A549 (cell line): ENCODE data around the gene RBM7. TPM values are rescaled to one million over a fixed set of nuclear protein-coding genes. Genes with fewer than 3 reads are reported as not detected.
A peak's percentile ranks its signal among the peaks of the same experiment; 100 is the strongest.

Experiments
- ATAC-seq, 2 experiments: fragments of 200-7000 bp in 1 of 2; fragments of >200 bp in 1 of 2; cut with Nextera tagmentation in 1 of 2; cut with Tn5 transposase in 1 of 2; 3 replicates each; pipeline versions ENCODE4 v1.8.0 to v1.9.1; 2018 to 2020; ENCODE audit warnings: mild to moderate bottlenecking in 1 of 2, moderate library complexity in 1 of 2
- CTCF ChIA-PET: fragments of 300-600 bp; sonication (Branson Sonifier 250); formaldehyde crosslinking; extraction: SDS; loops from one replicate; lab custom pipeline; 2021; ENCODE audit warnings: antibody characterized with exemption, inconsistent platforms; lab: Yijun Ruan, JAX
- POLR2A ChIA-PET: fragments of 350-600 bp; formaldehyde crosslinking; extraction: SDS; loops from one replicate; lab custom pipeline; 2021; ENCODE audit warnings: antibody characterized with exemption, inconsistent platforms; lab: Yijun Ruan, JAX
- DNase-seq, 2 experiments: peaks; one replicate each; pipeline versions ENCODE4 v3.0.0 to v3.0.0-alpha.2; 2011 to 2016; ENCODE audit warnings: low read depth in 1 of 2, low spot score in 1 of 2
- FAIRE-seq: peaks from 2 replicates; lab custom pipeline; 2011; peaks lifted over from hg19 to GRCh38; lab: Jason Lieb, UNC
- H3K27ac ChIP-seq, 2 experiments: fragments of >200 bp; sonication (Bioruptor Twin); formaldehyde crosslinking; 3 replicates each; pipeline ENCODE4 v1.5.1; 2016 to 2017
- H3K4me1 ChIP-seq: fragments of >200 bp; sonication (Bioruptor Twin); formaldehyde crosslinking; 3 replicates; pipeline ENCODE4 v1.6.1; 2016
- H3K4me2 ChIP-seq: fragments of >200 bp; sonication (Bioruptor Twin); formaldehyde crosslinking; 3 replicates; pipeline ENCODE4 v1.6.1; 2016
- H3K4me3 ChIP-seq: fragments of >200 bp; sonication (Bioruptor Twin); formaldehyde crosslinking; 3 replicates; pipeline ENCODE4 v1.5.1; 2016
- H3K9me3 ChIP-seq: fragments of >200 bp; sonication (Bioruptor Twin); formaldehyde crosslinking; 3 replicates; pipeline ENCODE4 v1.6.1; 2016
- BCL3 ChIP-seq: fragments of >200 bp; sonication (Bioruptor Twin); formaldehyde crosslinking; IDR thresholded peaks from 3 replicates; pipeline ENCODE4 v1.6.1; 2016
- CBX2 ChIP-seq: fragments of 200-600 bp; sonication (generic); IDR thresholded peaks from 2 replicates; pipeline ENCODE4 v1.6.1; 2016; ENCODE audit warnings: low read depth, mild to moderate bottlenecking, borderline replicate concordance
- CEBPB ChIP-seq, 2 experiments: fragments of >200 bp in 1 of 2; sonication (Bioruptor Twin) in 1 of 2; formaldehyde crosslinking in 1 of 2; IDR thresholded peaks; 2 replicates each; pipeline ENCODE4 v1.6.1; 2012 to 2016
- E2F6 ChIP-seq: IDR thresholded peaks from 2 replicates; pipeline ENCODE4 v1.6.1; 2012; ENCODE audit warnings: low read depth, borderline replicate concordance
- FOSL2 ChIP-seq, 2 experiments: fragments of 450-650 bp in 1 of 2; fragments of >200 bp in 1 of 2; sonication (Bioruptor Twin) in 1 of 2; formaldehyde crosslinking; IDR thresholded peaks; 2 replicates each; pipeline versions ENCODE4 v1.5.0 to v1.6.1; 2016 to 2020; ENCODE audit warnings: mild to moderate bottlenecking in 1 of 2, moderate library complexity in 1 of 2
- HOXB13 ChIP-seq: fragments of 250-450 bp; sonication (Bioruptor Pico); IDR thresholded peaks from 2 replicates; pipeline ENCODE4 v1.5.0; 2020; ENCODE audit warnings: low read depth, mild to moderate bottlenecking, moderate library complexity
- HOXB5 ChIP-seq: fragments of 250-450 bp; sonication (Bioruptor Pico); IDR thresholded peaks from 2 replicates; pipeline ENCODE4 v1.5.0; 2020; ENCODE audit warnings: mild to moderate bottlenecking, moderate library complexity
- JUN ChIP-seq, 2 experiments: fragments of >200 bp; sonication (Bioruptor Twin); formaldehyde crosslinking; IDR thresholded peaks; 2 replicates in 1 of 2; 3 replicates in 1 of 2; pipeline ENCODE4 v1.6.1; 2016 to 2017
- JUNB ChIP-seq: fragments of >200 bp; sonication (Bioruptor Twin); formaldehyde crosslinking; IDR thresholded peaks from 2 replicates; pipeline ENCODE4 v1.6.1; 2016
- MAFK ChIP-seq: fragments of 450-650 bp; IDR thresholded peaks from 2 replicates; pipeline ENCODE4 v1.6.1; 2014; ENCODE audit not compliant: partially characterized antibody
- NFE2L2 ChIP-seq: fragments of 150-350 bp; conservative IDR thresholded peaks from 2 replicates; pipeline ENCODE4 v1.6.1; 2014; ENCODE audit warnings: low read length
- PHF8 ChIP-seq: fragments of 200-600 bp; sonication (generic); IDR thresholded peaks from 2 replicates; pipeline ENCODE4 v1.6.1; 2016; ENCODE audit warnings: low read depth, mild to moderate bottlenecking, antibody characterized with exemption, moderate library complexity, borderline replicate concordance
- POLR2A ChIP-seq: IDR thresholded peaks from 2 replicates; pipeline ENCODE4 v1.6.1; 2012; ENCODE audit warnings: mild to moderate bottlenecking, low read length
- POLR2AphosphoS2 ChIP-seq: conservative IDR thresholded peaks from 2 replicates; pipeline ENCODE4 v1.6.1; 2012; ENCODE audit warnings: low read length, improper control_type of control experiment, inconsistent platforms
- ZSCAN20 ChIP-seq: fragments of 250-450 bp; sonication (Bioruptor Pico); IDR thresholded peaks from 2 replicates; pipeline ENCODE4 v1.8.0; 2022; ENCODE audit warnings: mild to moderate bottlenecking, moderate library complexity
- WGBS: methylation state at CpG from one replicate; pipeline ENCODE4 v1.1.6; 2017; ENCODE audit errors: missing lambda C conversion rate; 5-methylcytosine and 5-hydroxymethylcytosine counted together
- polyA minus RNA-seq: library from RNA; depleted of rRNA, polyadenylated mRNA; stranded (reverse); fragments of >200 nt; gene quantifications from 2 replicates; pipeline ENCODE4 v1.2.3, GENCODE V29; 2011; rRNA and poly(A)+ RNA removed
- polyA plus RNA-seq, 4 experiments: library from polyadenylated mRNA; depleted of rRNA in 3 of 4; stranded (reverse); fragments of >200 nt; fragmentation: RNase III in 1 of 4; extraction: RNeasy Plus Mini Kit Qiagen cat#74134 plus additional on column Dnase treatment in 1 of 4; gene quantifications; 2 replicates in 3 of 4; 3 replicates in 1 of 4; pipeline ENCODE4 v1.2.3, GENCODE V29; 2011 to 2017
- TF ChIP-seq, protein P1 (sequence below): IDR thresholded peaks from 2 replicates; pipeline ENCODE4 v1.6.1; 2012

The RBM7 gene, protein sequence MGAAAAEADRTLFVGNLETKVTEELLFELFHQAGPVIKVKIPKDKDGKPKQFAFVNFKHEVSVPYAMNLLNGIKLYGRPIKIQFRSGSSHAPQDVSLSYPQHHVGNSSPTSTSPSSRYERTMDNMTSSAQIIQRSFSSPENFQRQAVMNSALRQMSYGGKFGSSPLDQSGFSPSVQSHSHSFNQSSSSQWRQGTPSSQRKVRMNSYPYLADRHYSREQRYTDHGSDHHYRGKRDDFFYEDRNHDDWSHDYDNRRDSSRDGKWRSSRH
- polyA plus RNA-seq (2011; rRNA removed) (41.2 and 52.2 TPM in 2 replicates), polyA plus RNA-seq (2017; fragmentation: RNase III; extraction: RNeasy Plus Mini Kit Qiagen cat#74134 plus additional on column Dnase treatment) (31.6 to 36.2 TPM (median 33.6 TPM) in 3 replicates), polyA minus RNA-seq (50.8 and 57.6 TPM in 2 replicates)
- 12.2 and 13.5 TPM in 2 replicates for polyA plus RNA-seq (2012; cell fraction: cytosol; rRNA removed)
- 5.0 and 5.5 TPM in 2 replicates for polyA plus RNA-seq (2012; cell fraction: nucleus; rRNA removed)

GRCh38 chr11:114400216-114400914 lies at the start of gene RBM7, which contains the start of gene C11orf71:
TSS of gene RBM7 (plus strand) at chr11:114400666. CDS start at chr11:114400672, 6 bp downstream.
TSS of gene C11orf71 (minus strand) at chr11:114400511. CDS start at chr11:114400331, 180 bp downstream.
- H3K4me3 ChIP-seq, result peak within 1 kb of the TSS; percentile 65
- ChIA-PET POLR2A (no interaction called here), CTCF (no interaction called here)
- peak within 1 kb of the TSS; percentile 96 to 99 for H3K27ac ChIP-seq
- FAIRE-seq (peak; percentile 32), DNase-seq (peak; percentile 76 to 98), ATAC-seq (peak; percentile 97 to 98)
- WGBS, result 0% methylated on average over 14 of the region's 65 CpGs
- H3K9me3 ChIP-seq, result no peaks in the 10 kb centered on the region
- peak within 1 kb of the TSS; percentile 89 for H3K4me2 ChIP-seq
- peaks cover 25% of the 10 kb centered on the region for H3K4me1 ChIP-seq
- TF ChIP-seq MAFK, result peak; percentile 61
- no peak for TF ChIP-seq HOXB5
- TF ChIP-seq POLR2A, result peak; percentile 83
- no peak for TF ChIP-seq FOSL2 (IDR thresholded peaks at IDR 0.05)
- TF ChIP-seq FOSL2 (CRISPR knock-in tag; IDR thresholded peaks at IDR 0.05), result peak; percentile 73
- peak; percentile 70 to 85; a peak in 4 of 5 replicates for TF ChIP-seq JUN (IDR thresholded peaks at IDR 0.05)
- peak; percentile 53; the same call in 1 of the 2 replicates for TF ChIP-seq PHF8
- peak; percentile 71; the same call in 1 of the 2 replicates for TF ChIP-seq E2F6
- TF ChIP-seq CEBPB (IDR thresholded peaks at IDR 0.05), result peak; percentile 43 to 87; a peak in 3 of 4 replicates
- TF ChIP-seq NFE2L2, result 0 out of 2 replicates have a peak, but pooled peaks have one; percentile 3
- TF ChIP-seq, protein P1, sequence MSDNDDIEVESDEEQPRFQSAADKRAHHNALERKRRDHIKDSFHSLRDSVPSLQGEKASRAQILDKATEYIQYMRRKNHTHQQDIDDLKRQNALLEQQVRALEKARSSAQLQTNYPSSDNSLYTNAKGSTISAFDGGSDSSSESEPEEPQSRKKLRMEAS, result peak; percentile 59
- no peak for TF ChIP-seq ZSCAN20 (CRISPR knock-in tag)
- no peak; the same call in 1 of the 2 replicates for TF ChIP-seq HOXB13
- no peak for TF ChIP-seq JUNB
- 0 out of 3 replicates have a peak, but pooled peaks have one; percentile 70 for TF ChIP-seq BCL3

- no peak overlapping the region for H3K4me3 ChIP-seq
- 0 out of 3 replicates have a peak, but pooled peaks cover 6% of the 10 kb centered on the region for H3K4me1 ChIP-seq
- POLR2A ChIA-PET, result no interaction called here
- FAIRE-seq (no peak), ATAC-seq (no peak), DNase-seq (no peak)
- H3K27ac ChIP-seq, result no peak overlapping the region
- H3K4me2 ChIP-seq, result no peak overlapping the region
- TF ChIP-seq POLR2AphosphoS2 (no peak), CEBPB (IDR thresholded peaks at IDR 0.05) (no peak)
- no peaks in the 10 kb centered on the region for H3K9me3 ChIP-seq
- WGBS, result 79% methylated on average over 3 of the region's 3 CpGs
- CTCF ChIA-PET, result interaction anchor here (0.6 kb wide), 1 partner anchor 827 kb away, joined by 3 read pairs; no protein-coding TSS in a partner anchor
Observed at GRCh38 chr11:114353443-114353842, 47.0 kb upstream of the RBM7 start.

GRCh38 chr11:114354076-114354475 lies 46.4 kb upstream of the RBM7 start:
- Histone ChIP-seq H3K27ac (no peak overlapping the region), H3K9me3 (no peaks in the 10 kb centered on the region), H3K4me2 (peak overlapping the region; percentile 32; the same call in 2 of the 3 replicates), H3K4me1 (0 out of 3 replicates have a peak, but pooled peaks cover 6% of the 10 kb centered on the region), H3K4me3 (no peak overlapping the region)
- no peak for FAIRE-seq
- DNase-seq, result peak in 1 of 2 experiments; percentile 59
- POLR2A ChIA-PET, result no interaction called here
- 50% methylated on average over 3 of the region's 3 CpGs for WGBS
- TF ChIP-seq FOSL2 (IDR thresholded peaks at IDR 0.05) (no peak), FOSL2 (CRISPR knock-in tag; IDR thresholded peaks at IDR 0.05) (peak; percentile 60), CBX2 (no peak), JUN (IDR thresholded peaks at IDR 0.05) (no peak), JUNB (no peak), CEBPB (IDR thresholded peaks at IDR 0.05) (no peak; a peak in 1 of 4 replicates)
- ATAC-seq, result peak in 1 of 2 experiments; percentile 61; a peak in 3 of 6 replicates
- CTCF ChIA-PET, result interaction anchor here (1.6 kb wide), 1 partner anchor 458 kb away, joined by 4 read pairs; no protein-coding TSS in a partner anchor
